Measurements from ENCODE around the gene IMMP2L.
"Not testable (repeated sequence)": the region's sequence is repeated elsewhere in the genome, so short reads cannot be mapped to it uniquely, and the experiment has no call there.

IMMP2L gene

GRCh38 chr7:110660637-110661036, 901.7 kb downstream of the IMMP2L start:
- not testable (repeated sequence) for DNase-seq

DNA sequence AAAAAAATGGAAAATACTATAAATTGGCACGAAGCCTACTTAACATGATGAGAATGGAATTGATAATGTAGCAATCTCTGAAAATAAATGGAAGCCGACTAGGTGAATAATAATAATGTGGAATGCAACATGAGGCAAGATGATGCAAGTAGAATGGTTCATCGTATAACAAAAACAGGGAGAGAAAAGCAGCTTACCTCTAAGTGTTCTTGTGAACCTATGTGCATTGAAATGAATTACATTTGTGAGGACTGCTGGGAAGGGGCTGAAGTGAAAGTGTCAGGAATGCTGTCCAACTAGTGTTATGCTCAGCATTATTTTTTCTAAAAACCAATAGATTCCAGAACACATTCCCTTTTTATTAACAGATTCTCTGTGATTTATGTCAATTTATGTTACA, 912.0 kb downstream of the IMMP2L start:
- DNase-seq: no peak

DNA sequence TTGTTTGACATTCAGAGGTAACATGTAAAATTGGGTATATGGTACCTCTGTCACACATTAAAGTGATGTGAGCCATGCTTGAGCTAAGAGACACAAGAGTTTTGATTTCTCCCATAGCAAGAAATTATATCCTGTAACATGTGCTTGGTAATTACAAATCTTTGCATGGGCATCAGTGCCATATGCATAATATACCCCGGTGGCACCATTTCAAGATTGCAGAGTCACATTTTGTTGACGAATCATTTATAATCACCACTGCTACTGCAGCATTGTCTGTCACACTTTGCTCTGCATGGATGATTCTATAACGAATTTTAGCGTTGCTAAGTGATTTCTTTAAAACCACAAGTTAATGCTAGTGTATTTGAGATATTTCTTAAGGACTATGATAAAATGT, 915.0 kb downstream of the IMMP2L start:
- DNase-seq: no peak

DNA sequence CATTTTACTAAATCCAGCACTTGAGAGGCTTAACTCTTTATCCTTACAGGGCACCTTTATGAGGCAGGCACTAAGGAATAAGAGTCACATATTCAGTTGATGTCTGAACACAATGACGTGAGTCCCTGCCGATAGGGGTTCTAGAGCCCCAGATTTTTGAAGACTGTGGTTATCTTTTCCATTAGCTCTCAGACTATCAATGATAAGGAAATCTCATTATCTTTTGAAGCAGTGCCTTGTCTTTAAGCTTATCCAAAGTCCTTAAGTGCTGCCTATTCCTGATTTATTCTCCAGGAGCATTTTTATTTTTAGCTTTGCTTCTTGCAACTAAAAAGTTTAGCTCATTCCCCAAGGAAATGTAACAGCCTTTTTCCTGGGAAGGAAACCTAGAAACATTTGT, 915.5 kb downstream of the IMMP2L start:
- no peak for DNase-seq

DNA sequence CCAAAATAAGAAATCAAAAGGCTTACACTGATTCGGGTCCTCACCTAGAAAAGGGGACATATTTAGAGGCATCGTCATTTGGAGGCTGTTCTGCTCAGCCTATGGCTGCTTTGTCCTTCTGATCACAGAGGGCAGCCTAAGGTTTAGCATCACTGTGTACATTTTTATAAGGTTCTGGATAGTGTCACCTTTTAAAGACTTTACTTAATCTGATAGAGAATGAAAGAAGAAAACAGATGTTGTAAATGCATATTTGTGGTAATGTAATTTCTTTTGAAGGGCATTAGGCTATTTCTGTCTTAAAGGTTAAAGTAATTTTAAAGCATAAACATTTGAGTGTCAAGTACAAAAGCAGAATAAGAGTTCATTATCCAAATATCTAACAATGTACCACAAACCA, 916.7 kb downstream of the IMMP2L start:
- DNase-seq: no peak

- no peak for DNase-seq
These were observed 917.2 kb downstream of the IMMP2L start for GRCh38 chr7:110645060-110645459.

GRCh38 chr7:110637252-110637651, 925.0 kb downstream of the IMMP2L start:
- DNase-seq: no peak

DNA sequence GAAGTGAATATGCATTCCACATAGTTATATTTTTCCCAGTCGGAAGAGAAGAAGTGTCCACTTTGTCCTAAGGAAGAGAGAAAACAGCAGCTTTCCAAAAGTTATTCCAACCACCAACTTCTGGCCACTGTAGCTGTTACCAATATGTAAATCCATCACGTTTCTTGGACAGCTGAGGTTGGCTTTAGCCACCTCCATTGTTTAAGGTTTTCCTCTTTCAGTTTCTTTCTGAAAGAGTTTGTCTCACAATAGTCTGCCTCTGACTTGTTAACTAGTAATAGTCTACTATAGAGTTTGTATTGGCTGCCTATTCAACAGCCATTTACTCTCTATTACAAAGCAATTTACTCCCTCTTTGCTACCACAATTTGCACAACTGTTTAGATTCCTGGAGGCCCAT, 929.0 kb downstream of the IMMP2L start:
- no peak for DNase-seq

- no peak for DNase-seq
These were observed 935.9 kb downstream of the IMMP2L start for GRCh38 chr7:110626414-110626813.

- no peak for DNase-seq
These were observed 937.0 kb downstream of the IMMP2L start for GRCh38 chr7:110625294-110625693.

DNA sequence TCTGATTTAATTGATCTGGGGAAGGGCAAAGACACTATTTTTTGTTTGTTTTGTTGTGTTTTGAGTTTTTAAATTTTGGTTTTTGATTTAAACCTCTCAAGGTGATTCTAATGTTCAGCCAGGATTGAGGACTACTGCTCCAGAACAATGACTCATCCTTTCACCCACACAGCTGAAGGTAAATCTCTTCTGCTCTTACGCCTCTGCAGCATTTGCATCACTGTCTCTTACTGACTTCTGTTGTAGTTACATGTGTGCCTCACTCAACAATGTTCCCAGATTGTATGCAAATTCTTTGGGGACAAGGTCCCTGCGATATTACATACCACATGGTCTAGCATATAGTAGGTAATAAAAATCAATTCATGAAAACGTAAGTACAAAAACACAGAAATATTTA, 938.9 kb downstream of the IMMP2L start:
- DNase-seq: no peak

DNA sequence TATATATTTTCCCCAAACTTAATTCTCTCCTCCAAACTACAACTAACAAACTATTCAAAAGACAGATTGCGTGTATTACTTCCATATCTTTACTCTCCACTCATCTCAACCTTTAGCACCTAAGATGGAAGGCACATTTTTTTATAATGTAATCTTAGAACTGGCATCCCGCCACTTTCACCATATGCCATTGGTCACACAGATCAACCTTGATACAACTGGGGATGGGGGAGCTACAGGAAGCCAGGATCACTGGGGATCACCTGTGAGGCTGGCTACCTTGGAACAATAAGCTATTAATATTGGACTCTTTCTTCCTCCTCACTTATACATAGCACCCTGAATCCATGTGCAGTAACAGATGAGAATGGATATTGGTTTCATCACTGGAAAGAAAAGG, 941.0 kb downstream of the IMMP2L start:
- DNase-seq: no peak

DNA sequence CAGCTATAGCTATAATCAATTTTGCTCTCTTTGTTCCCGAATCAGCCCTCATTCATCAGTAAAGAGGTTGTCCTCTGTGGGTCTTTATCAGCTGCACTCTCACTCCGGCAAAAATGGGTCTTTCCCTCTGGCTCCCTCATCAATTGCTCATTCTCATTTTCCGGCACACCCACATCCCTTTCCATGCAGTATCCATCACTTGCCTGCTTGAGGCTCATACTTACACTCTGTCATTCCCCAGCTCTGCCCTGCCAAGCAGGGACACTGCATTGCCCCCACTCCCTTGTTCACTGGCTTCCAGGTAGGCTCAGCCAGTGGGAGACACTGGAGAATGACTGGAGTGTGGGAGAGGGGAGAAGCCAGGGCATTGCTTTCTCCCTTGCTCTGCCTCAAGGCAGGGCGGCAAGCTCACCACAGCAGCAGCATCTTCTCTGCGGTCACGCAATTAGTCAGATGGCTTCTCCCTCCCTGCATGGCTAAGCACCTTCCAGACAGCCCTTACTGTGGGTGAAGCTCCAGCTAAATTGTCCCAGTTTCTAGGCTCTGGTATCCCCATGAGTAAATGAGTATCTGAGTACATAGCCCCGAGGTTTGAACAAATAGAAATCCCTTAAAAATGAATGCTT, 942.1 kb downstream of the IMMP2L start:
- DNase-seq: no peak

Measured in activated CD4-positive, alpha-beta T cell treated with anti-CD3 and anti-CD28 coated beads, Interleukin-2, amount 50 U/mL, for 16 hours (primary cell).